K562 (cell line): ENCODE data around the gene NAPA. TPM values are rescaled to one million over a fixed set of nuclear protein-coding genes. Genes with fewer than 3 reads are reported as not detected.

ENCODE experiments used
- ATAC-seq: fragments of 200-7000 bp; cut with Tn5 transposase; 3 replicates; pipeline ENCODE4 v1.9.1; 2020; ENCODE audit warnings: moderate library complexity
- BruUV-seq: library from RNA; stranded (reverse); fragments of 400-500 nt; replicated peaks from 2 replicates; lab custom pipeline; 2021; lab: Mats Ljungman, UMichigan
- CTCF ChIA-PET: fragments of 300-600 bp; formaldehyde crosslinking; extraction: SDS; loops from one replicate; lab custom pipeline; 2021; ENCODE audit warnings: low intra/inter-chr PET ratio; lab: Yijun Ruan, JAX
- POLR2A ChIA-PET: fragments of 300-600, 350-650 bp; sonication (Branson Sonifier 250); formaldehyde crosslinking; extraction: SDS; loops from one replicate; lab custom pipeline; 2021; ENCODE audit warnings: antibody characterized with exemption, inconsistent platforms; lab: Yijun Ruan, JAX
- DNase-seq, 4 experiments: peaks; one replicate each; pipeline versions ENCODE4 v3.0.0 to v3.0.0-alpha.2; 2011 to 2018; ENCODE audit warnings: low spot score in 3 of 4, mixed read lengths in 3 of 4; ENCODE audit errors: extremely low read depth in 1 of 4
- FAIRE-seq: peaks from 2 replicates; lab custom pipeline; 2011; peaks lifted over from hg19 to GRCh38; lab: Jason Lieb, UNC
- H2AFZ ChIP-seq: 2 replicates; pipeline ENCODE4 v1.6.0; 2011; ENCODE audit warnings: low read depth, low read length, control low read depth, inconsistent platforms
- H3K27ac ChIP-seq: fragments of 200-600 bp; 3 replicates; pipeline ENCODE4 v1.8.0; 2011; ENCODE audit warnings: low read depth, mild to moderate bottlenecking, control low read depth, inconsistent platforms, low read length, moderate library complexity, mixed read lengths; ENCODE audit errors: extremely low read depth
- H3K27me3 ChIP-seq, 2 experiments: fragments of 300-600 bp in 1 of 2; 2 replicates in 1 of 2; 3 replicates in 1 of 2; pipeline versions ENCODE4 v1.6.0 to v1.8.0; 2011; ENCODE audit warnings: inconsistent platforms in 2 of 2, low read length in 2 of 2, mild to moderate bottlenecking in 1 of 2, mixed read lengths in 1 of 2, moderate library complexity in 1 of 2; ENCODE audit not compliant: control insufficient read depth in 2 of 2, insufficient read depth in 2 of 2
- H3K36me3 ChIP-seq: fragments of 300-600 bp; 3 replicates; pipeline ENCODE4 v1.8.0; 2011; ENCODE audit warnings: mild to moderate bottlenecking, low read length, inconsistent platforms; ENCODE audit not compliant: control insufficient read depth, insufficient read depth
- H3K4me1 ChIP-seq, 2 experiments: fragments of 200-600 bp in 1 of 2; replicated peaks in 1 of 2; 2 replicates in 1 of 2; 3 replicates in 1 of 2; pipeline versions ENCODE4 v1.5.1 to v1.8.0; 2011; ENCODE audit warnings: inconsistent platforms in 2 of 2, low read length in 2 of 2, mild to moderate bottlenecking in 1 of 2, mixed read lengths in 1 of 2, moderate library complexity in 1 of 2; ENCODE audit not compliant: control insufficient read depth in 2 of 2, insufficient read depth in 2 of 2
- H3K4me2 ChIP-seq: 2 replicates; pipeline ENCODE4 v1.6.1; 2011; ENCODE audit warnings: low read length, control low read depth, inconsistent platforms, mixed read lengths; ENCODE audit not compliant: insufficient read depth
- H3K4me3 ChIP-seq: fragments of 200-600 bp; sonication (generic), shearing (Covaris generic); 2 replicates; pipeline ENCODE4 v1.5.1; 2016; ENCODE audit warnings: control low read depth, inconsistent platforms
- H3K79me2 ChIP-seq: fragments of 200-600 bp; 3 replicates; pipeline ENCODE4 v1.8.0; 2011; ENCODE audit warnings: low read length, inconsistent platforms; ENCODE audit not compliant: control insufficient read depth, insufficient read depth
- H3K9ac ChIP-seq, 2 experiments: 2 replicates each; pipeline versions ENCODE4 v1.6.0 to v1.6.1; 2011; ENCODE audit warnings: low read depth in 2 of 2, low read length in 2 of 2, control low read depth in 1 of 2, inconsistent platforms in 1 of 2, mild to moderate bottlenecking in 1 of 2, mixed read lengths in 1 of 2; ENCODE audit not compliant: insufficient read depth in 1 of 2
- H3K9me1 ChIP-seq: one replicate; pipeline ENCODE4 v1.6.0; 2011; ENCODE audit warnings: inconsistent platforms, mild to moderate bottlenecking, low read length, moderate library complexity; ENCODE audit not compliant: control insufficient read depth, insufficient read depth
- H3K9me3 ChIP-seq: replicated peaks from 2 replicates; pipeline ENCODE4 v1.5.1; 2011; ENCODE audit warnings: low read depth, low read length, inconsistent platforms; ENCODE audit not compliant: control insufficient read depth, insufficient read depth
- H4K20me1 ChIP-seq: replicated peaks from 2 replicates; pipeline ENCODE4 v1.6.1; 2011; ENCODE audit warnings: low read length, inconsistent platforms, mixed read lengths; ENCODE audit not compliant: control insufficient read depth, insufficient read depth
- POLR2G ChIP-seq: fragments of 200-400 bp; formaldehyde crosslinking; IDR thresholded peaks from 2 replicates; pipeline ENCODE4 v1.6.1; 2017; ENCODE audit warnings: low read depth, mild to moderate bottlenecking, antibody characterized with exemption, low read length, moderate library complexity
- RFX5 ChIP-seq: IDR thresholded peaks from 2 replicates; pipeline ENCODE4 v1.6.1; 2011; ENCODE audit warnings: low read depth, mild to moderate bottlenecking, improper control_type of control experiment, low read length
- WGBS: fragments of 100-300 bp; shearing (Covaris generic); methylation state at CpG from one replicate; pipeline ENCODE4 v1.1.6; 2016; ENCODE audit warnings: low coverage, mixed read lengths; ENCODE audit not compliant: insufficient coverage; ENCODE audit errors: missing lambda C conversion rate; 5-methylcytosine and 5-hydroxymethylcytosine counted together
- in situ Hi-C: fragments of 300-500 bp; cut with MboI; formaldehyde crosslinking; loops from 4 replicates; pipeline ENCODE4 v1.15.0; 2018; ENCODE audit warnings: inconsistent platforms, mixed read lengths
- intact Hi-C: fragments of 100-400 bp; cut with micrococcal nuclease; formaldehyde crosslinking; loops from 2 replicates; pipeline ENCODE4 v1.14.2; 2022
- polyA plus RNA-seq, 8 experiments: library from polyadenylated mRNA; depleted of rRNA in 4 of 8; stranded (reverse) in 5 of 8; unstranded in 3 of 8; fragments of >200 nt; fragmentation: Nextera tagmentation in 2 of 8; fragmentation: Illumina TruSeq in 1 of 8; extraction: Ambion mirVana in 2 of 8; extraction: Trizol in 1 of 8; gene quantifications; 2 replicates each; pipeline versions ENCODE4 v1.2.1 to v1.2.3, GENCODE V29; 2011 to 2014; ENCODE audit warnings: inconsistent platforms in 1 of 8, missing spikeins in 1 of 8
- total RNA-seq, 7 experiments: library from RNA; depleted of rRNA in 6 of 7; stranded (reverse); fragments of >200 nt in 6 of 7; fragmentation: Illumina TruSeq in 2 of 7; extraction: Trizol in 2 of 7; gene quantifications; 2 replicates each; pipeline versions ENCODE4 v1.2.1 to v1.2.3, GENCODE V29; 2011 to 2021; ENCODE audit warnings: low replicate concordance in 1 of 7
- TF ChIP-seq, protein P1 (sequence below), 3 experiments: IDR thresholded peaks in 2 of 3; conservative IDR thresholded peaks in 1 of 3; 2 replicates each; pipeline ENCODE4 v1.5.1; 2011 to 2012; ENCODE audit warnings: low read length in 3 of 3, mild to moderate bottlenecking in 3 of 3, control low read depth in 2 of 3, improper control_type of control experiment in 1 of 3, inconsistent platforms in 1 of 3, low read depth in 1 of 3, mixed read lengths in 1 of 3, moderate library complexity in 1 of 3; ENCODE audit not compliant: insufficient read depth in 2 of 3

NAPA gene
- total and polyA plus RNA-seq, 9 of the 15 experiments (the other 6 are each of a cell fraction or from before 2014, with no cell fraction given) = 5.4 to 98.6 (median 77.5) TPM

DNA sequence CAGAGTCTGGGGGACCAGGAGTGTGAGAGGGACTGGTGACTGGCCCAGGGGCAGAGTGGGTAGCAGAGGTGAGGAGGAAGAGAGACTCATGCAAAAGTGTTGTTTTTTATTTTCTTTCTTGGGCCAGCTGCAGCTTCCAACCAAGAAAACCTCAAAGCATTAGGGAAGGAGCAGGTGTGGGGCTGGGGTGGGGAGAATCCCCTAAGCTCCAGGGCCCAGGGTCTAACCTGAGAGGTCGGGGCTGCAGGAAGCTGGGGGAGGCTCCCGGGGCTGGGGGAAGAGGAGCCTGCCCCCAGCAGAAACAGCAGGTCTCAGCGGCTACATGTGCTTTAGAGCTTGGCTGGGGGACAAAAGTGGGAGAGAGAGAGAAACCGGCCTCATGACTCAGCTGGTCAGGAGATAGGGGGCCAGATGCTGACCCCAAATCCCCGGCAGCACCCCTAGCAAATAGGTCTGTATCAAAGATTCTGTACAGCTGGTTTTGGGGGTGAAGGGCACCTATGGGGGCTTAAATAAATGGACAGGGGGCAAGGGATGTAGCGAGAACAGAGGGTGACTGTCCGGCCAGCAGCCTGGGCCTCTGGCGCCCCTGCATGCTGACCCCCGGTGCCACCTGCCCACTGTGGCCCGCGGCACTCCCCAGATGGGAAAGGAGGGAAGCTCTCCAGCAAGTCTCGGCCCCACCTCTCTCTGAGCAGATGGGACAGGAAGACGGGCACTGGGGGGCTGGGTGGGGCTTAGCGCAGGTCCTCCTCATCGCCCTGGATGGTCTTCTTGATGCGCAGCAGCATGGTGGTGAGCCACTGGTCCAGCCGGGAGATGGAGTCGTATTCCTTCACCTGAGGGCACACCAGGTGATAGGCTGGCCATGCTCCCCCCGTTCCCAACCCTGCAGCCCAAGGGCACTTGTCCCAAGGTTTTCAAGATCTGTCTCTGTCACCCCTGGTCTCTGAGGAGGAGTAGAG is 27.0 kb downstream of the NAPA start:
- peaks cover 12% of the 10 kb centered on the region for H3K79me2 ChIP-seq
- H3K9me3 ChIP-seq = no peaks in the 10 kb centered on the region
- ChIA-PET POLR2A (interaction anchor here (0.7 to 2.0 kb wide), 5 partner anchors 9 to 396 kb away, joined by 3 to 9 read pairs (median 3); no protein-coding TSS in a partner anchor), CTCF (no interaction called here)
- ATAC-seq (no peak), FAIRE-seq (no peak), DNase-seq (no peak)
- H2AFZ ChIP-seq = no peak overlapping the region
- H3K4me3 ChIP-seq = no peak overlapping the region
- WGBS = 83% methylated on average over 13 of the region's 19 CpGs
- no peak overlapping the region for H3K4me2 ChIP-seq
- no peaks in the 10 kb centered on the region for H4K20me1 ChIP-seq
- TF ChIP-seq POLR2G (0 out of 2 replicates have a peak, but pooled peaks have one; percentile 33), RFX5 (no peak)
- intact Hi-C loops (no loop called here), in situ Hi-C loops (no loop called here)
- TSS peak; percentile 59 for BruUV-seq
- no peaks in the 10 kb centered on the region for H3K9me1 ChIP-seq
- no peak overlapping the region for H3K27ac ChIP-seq
- H3K4me1 ChIP-seq = peaks cover 3 to 55% of the 10 kb centered on the region in 2 experiments; a peak in 3 of 5 replicates
- peaks cover 51% of the 10 kb centered on the region for H3K36me3 ChIP-seq
- H3K9ac ChIP-seq = no peak overlapping the region
- H3K27me3 ChIP-seq = no peaks in the 10 kb centered on the region

DNA sequence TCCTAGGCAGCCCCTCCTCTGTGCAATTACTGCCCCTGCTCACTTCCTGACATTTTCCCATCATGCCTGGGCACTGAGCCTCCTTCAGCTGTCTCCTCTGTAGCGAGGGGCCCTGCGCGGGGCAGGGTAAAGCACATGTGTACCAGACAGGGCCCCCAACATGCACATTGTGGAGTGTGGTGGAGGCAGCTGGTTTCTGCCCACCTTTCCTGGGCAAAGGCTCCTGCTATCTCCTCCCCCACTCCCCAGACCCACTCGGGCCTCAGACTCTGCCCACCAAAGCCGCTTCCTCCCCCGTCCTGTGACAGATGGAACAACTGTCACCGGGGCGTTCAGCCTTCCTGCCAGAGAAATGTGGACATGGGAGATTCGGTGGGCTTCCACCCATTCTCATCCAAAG is 28.0 kb downstream of the NAPA start:
- Histone ChIP-seq H2AFZ (no peak overlapping the region), H3K36me3 (peaks cover 42% of the 10 kb centered on the region), H3K9me1 (no peaks in the 10 kb centered on the region), H3K27me3 (no peaks in the 10 kb centered on the region), H3K4me2 (no peak overlapping the region), H3K4me3 (no peak overlapping the region), H3K9me3 (no peaks in the 10 kb centered on the region), H4K20me1 (no peaks in the 10 kb centered on the region), H3K9ac (peak overlapping the region in 1 of 2 experiments; percentile 75; a peak in 2 of 4 replicates), H3K4me1 (peaks cover 3 to 46% of the 10 kb centered on the region in 2 experiments; a peak in 3 of 5 replicates), H3K27ac (no peak overlapping the region), H3K79me2 (peaks cover 12% of the 10 kb centered on the region)
- FAIRE-seq (no peak), DNase-seq (no peak), ATAC-seq (no peak)
- ChIA-PET CTCF (no interaction called here), POLR2A (interaction anchor here (0.6 to 2.0 kb wide), 5 partner anchors 10 to 397 kb away, joined by 3 to 9 read pairs (median 4); no protein-coding TSS in a partner anchor)
- no TSS peak for BruUV-seq
- WGBS = 79% methylated on average over 9 of the region's 9 CpGs
- intact Hi-C loops (no loop called here), in situ Hi-C loops (no loop called here)
- TF ChIP-seq, protein P1, sequence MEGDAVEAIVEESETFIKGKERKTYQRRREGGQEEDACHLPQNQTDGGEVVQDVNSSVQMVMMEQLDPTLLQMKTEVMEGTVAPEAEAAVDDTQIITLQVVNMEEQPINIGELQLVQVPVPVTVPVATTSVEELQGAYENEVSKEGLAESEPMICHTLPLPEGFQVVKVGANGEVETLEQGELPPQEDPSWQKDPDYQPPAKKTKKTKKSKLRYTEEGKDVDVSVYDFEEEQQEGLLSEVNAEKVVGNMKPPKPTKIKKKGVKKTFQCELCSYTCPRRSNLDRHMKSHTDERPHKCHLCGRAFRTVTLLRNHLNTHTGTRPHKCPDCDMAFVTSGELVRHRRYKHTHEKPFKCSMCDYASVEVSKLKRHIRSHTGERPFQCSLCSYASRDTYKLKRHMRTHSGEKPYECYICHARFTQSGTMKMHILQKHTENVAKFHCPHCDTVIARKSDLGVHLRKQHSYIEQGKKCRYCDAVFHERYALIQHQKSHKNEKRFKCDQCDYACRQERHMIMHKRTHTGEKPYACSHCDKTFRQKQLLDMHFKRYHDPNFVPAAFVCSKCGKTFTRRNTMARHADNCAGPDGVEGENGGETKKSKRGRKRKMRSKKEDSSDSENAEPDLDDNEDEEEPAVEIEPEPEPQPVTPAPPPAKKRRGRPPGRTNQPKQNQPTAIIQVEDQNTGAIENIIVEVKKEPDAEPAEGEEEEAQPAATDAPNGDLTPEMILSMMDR (IDR thresholded peaks at IDR 0.05 in 2 of 3, conservative IDR thresholded peaks at IDR 0.05 in 1 of 3; ENCODE audit: insufficient read depth in 2 of 3, low read depth in 1 of 3, low read length in 3 of 3) = no peak
